NCI-H2227 treated with DMSO at 0.1 percent for 48 hours (cell line): ENCODE data around the gene SPOPL.
"Not testable (repeated sequence)": the region's sequence is repeated elsewhere in the genome, so short reads cannot be mapped to it uniquely, and the experiment has no call there.

Experiments used
- DNase-seq: peaks from one replicate; lab custom pipeline; 2025; lab: John Stamatoyannopoulos, UW

Gene SPOPL

GRCh38 chr2:138501425-138502254 lies at the start of gene SPOPL:
Gene SPOPL (plus strand): TSS chr2:138501770. CDS start chr2:138550217, 48,447 bp downstream.
- peak; percentile 97 for DNase-seq

GRCh38 chr2:138452324-138452723 lies 49.2 kb upstream of the SPOPL start:
- no peak for DNase-seq

GRCh38 chr2:138453815-138454214 lies 47.8 kb upstream of the SPOPL start:
- no peak for DNase-seq

DNA sequence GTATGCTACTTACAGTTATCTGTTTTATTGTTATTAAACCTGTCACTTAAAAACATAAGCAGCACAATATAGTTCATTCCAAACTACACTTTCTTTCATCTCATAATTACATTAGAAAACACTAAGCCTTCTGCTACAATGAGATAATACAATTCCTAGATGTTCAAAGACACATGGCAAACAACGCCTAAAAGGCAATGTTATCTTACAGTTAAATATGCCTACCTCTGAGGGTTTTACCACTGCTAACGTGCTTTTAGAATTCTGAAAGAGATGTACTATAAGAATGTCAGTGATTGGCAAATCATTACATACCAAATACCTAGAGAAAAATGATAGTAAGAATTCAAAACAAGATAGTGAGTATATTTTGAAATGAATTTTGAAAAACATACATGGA lies 46.8 kb upstream of the SPOPL start:
- DNase-seq: no peak

- DNase-seq: no peak
Observed at GRCh38 chr2:138455275-138455674, 46.3 kb upstream of the SPOPL start.

GRCh38 chr2:138455691-138456090 lies 45.9 kb upstream of the SPOPL start:
- no peak for DNase-seq

- DNase-seq: not testable (repeated sequence)
Observed at GRCh38 chr2:138462689-138463088, 38.9 kb upstream of the SPOPL start.

DNA sequence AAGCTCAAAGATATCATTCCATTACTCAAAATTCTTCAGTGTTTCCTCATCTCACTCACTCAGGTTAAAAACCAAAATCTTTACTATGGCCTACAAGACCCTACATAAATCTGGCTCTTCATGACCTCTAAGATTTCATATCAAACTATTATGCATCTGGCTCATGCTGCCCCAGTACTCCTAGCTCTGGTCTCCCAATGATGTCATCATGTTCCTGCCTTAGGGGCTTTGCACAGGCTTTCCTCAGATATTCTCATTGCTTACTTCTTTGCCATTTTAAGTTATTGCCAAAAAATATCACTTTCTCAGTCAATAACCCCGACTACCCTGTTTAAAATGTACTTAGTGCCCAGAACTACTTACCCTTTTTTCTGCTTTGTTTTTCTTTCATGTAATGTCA lies 33.0 kb upstream of the SPOPL start:
- no peak for DNase-seq

GRCh38 chr2:138469411-138469810 lies 32.2 kb upstream of the SPOPL start:
- no peak for DNase-seq

DNA sequence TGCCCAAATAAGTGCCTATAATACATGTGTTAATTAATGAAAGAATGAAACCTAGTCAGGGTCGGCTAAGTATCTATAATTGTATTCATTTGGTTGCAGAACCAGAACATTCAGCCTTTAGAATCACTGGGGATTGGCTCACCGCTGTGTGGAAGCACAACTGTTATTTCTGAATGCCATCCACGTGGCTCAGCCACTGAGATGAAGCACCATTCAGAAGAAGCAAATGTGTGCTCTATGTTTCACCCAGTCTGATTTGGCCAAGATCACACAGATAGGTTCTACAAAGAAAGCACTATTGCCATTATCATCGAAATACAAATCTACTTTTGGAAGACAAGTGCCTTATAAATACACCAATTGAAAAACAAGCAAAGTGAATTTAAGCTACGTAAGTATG lies 30.6 kb upstream of the SPOPL start:
- no peak for DNase-seq

DNA sequence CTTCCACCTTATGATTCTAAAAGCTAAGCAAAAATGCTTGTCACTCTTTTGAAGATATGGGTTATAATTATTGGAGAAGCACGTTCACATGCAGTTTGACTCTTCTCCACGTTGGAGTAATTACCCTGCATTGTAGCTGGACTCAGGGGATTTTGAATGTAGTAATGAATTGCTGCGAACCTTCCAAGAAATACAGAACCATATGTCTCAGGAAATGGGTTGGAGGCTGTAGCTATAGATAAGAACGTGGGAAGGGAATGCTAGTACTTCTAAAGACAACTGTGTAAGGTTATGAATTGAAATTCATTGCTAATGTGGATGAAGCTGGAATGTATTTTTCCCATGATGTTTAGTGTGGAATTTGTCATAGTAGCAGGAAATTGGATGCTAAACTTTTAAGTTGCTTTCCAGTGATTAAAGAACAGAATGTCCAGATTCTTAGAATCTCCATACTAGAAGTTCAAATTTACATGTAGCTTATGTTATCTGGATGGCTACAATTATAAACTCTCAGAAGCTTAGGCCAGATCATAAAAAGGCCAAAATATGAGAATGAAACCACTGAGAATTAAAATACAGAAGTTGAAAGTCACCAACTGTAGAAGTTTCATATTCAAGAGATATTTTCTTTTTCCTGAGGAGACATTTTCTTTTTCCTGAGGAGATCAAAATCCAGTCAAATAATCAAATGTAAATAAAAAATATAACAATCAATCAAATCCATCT lies 27.3 kb upstream of the SPOPL start:
- DNase-seq: no peak

GRCh38 chr2:138475277-138475776 lies 26.2 kb upstream of the SPOPL start:
- DNase-seq: no peak

GRCh38 chr2:138476186-138476585 lies 25.4 kb upstream of the SPOPL start:
- no peak for DNase-seq

- DNase-seq: no peak
Observed at GRCh38 chr2:138476940-138477339, 24.6 kb upstream of the SPOPL start.

GRCh38 chr2:138482796-138483195 lies 18.8 kb upstream of the SPOPL start:
- DNase-seq: not testable (repeated sequence)

- no peak for DNase-seq
Observed at GRCh38 chr2:138485019-138485418, 16.6 kb upstream of the SPOPL start.

DNA sequence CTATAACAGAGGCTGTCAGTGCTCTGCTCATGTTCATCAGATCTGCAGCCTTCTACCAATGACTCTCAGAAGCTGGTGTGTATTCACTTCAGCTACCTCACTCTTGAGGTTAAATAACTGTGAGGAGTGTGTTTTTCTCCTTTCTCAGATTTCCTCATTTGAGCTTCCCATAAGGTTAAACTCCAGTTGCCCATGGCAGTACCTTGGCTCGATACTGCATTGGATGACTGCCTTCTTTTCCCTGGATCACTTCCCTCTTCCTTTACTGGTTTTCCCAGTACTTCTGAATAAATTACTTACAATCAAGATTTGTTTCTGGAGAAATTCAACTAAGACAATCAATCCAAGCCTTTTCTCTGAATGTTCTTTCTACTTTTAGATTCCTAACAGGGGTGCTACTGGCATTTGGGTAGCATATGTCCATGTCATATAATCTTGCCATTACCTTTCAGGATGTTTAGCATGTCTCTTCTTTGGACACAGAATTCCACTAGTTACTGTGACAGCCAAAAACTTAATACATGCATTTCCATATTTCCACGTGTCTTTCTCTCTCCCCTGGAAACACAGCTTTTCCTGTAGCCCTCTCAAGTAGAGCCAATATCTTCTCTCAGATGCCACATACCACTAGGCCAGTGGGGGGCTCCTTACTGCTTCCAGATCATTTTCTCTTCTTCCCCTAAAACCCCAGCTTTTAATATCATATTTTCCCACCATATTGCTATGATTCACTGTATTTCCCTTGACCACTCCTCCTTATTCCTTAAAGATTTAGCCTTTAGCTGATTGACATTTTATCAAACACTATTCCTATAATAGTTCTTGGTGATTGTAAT lies 15.0 kb upstream of the SPOPL start:
- DNase-seq: no peak

DNA sequence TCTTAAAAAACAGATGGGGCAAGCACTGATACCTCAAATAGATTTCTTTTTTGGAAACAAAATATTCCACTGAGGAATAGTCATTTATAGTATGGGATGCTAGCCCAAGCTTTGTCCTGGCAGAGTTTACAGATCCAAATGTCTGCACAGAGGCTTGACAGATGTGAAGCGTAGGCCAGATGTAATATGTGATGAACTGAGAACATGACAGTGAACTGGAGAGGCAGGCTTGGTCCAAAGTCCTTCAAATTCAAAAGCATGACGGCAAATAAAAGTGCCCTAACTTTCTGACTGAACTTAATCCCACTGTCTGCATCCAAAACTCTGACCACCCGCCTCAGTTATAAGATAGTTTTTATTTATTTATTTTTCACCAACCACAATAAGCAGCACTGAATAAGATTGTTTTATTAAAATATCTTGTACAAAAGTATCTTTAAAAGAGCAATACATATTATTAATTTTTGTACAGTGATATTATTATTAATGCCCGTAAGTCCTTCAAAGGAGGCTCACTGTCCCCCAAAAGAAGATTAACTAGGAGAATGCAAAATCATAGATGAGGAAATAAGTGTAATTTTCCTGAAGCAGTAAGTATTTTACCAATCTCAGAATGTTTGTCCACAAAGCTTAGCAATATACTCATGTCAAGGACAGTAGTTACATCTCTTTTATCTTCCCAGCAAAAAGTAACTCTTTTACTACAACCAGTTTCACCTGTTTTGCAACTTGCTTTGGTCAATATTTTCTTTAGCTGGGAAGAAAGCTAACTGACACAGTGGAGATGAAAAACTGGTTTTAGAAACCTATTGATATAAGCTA lies 10.7 kb upstream of the SPOPL start:
- no peak for DNase-seq

DNA sequence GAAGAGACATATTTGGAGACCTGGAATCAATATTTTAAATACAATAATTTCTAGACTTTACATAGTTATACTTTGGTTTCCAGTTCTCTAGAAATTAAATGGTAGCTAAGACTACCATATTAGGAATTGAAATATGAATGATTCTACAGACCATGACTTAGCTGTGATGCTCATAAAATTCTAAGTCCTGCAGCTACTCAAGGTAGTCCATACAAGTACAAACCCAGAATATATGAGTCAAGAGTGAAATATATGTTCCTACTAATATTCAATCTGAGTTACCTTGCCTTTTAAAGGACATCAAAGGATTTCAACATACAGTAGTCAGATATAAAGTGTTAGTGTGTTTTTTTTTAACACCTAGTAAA lies 10.1 kb upstream of the SPOPL start:
- no peak for DNase-seq

DNA sequence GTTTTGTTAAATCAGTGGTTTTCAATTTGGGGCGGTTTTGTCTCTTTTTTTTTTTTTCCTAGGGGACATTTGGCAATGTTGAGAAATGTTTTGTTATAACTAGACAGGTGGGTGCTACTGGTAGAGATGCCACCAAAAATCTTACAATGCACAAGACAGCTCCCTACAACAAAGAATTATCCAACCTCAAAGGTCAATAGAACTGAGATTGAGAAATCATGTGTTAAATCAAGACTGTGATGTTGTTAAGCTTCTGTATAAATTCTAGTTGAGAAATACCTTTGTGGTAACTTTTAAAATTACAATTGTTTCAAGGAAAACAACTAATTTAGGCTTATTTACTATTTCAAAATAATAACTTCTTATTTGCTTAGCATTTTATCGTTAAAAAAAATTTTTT lies 9.4 kb upstream of the SPOPL start:
- no peak for DNase-seq

DNA sequence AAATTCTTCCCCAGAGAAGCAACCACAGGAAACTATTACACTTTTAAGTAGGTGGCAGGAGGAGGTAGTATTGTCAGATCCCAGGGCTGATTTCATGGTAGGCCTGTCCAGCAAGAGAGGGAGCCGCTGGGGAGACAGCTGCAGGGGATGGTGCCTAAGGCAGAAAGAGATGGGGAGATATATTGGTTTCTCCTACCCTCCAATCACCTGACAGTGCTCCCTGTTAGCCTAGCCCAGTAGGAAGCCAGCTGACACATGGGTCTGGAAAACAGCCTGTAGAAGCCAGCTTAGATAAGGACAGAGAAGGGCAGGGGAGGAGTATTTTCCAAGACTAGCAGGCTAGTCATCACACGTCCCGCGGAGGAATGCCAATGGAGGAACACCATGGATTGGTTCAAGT lies 8.2 kb upstream of the SPOPL start:
- no peak for DNase-seq
